ENCODE results near the gene CALB2.

GRCh38 chr16:71327720-71328119 is 30.8 kb upstream of the CALB2 start:
- TF ChIP-seq CTCF (IDR thresholded peaks at IDR 0.05; ENCODE audit: low read depth, low read length) (no peak), EZH2phosphoT487 (IDR thresholded peaks at IDR 0.05; ENCODE audit: low read depth) (no peak)

Data from OCI-LY3 (cell line).